ENCODE data around the gene CLPTM1L. TPM values are rescaled to one million over a fixed set of nuclear protein-coding genes. Genes with fewer than 3 reads are reported as not detected.
"Not testable (repeated sequence)": the region's sequence is repeated elsewhere in the genome, so short reads cannot be mapped to it uniquely, and the experiment has no call there.

Gene CLPTM1L
- total RNA-seq, 2 donors from 2014 or later, result 117 to 155 TPM

DNA sequence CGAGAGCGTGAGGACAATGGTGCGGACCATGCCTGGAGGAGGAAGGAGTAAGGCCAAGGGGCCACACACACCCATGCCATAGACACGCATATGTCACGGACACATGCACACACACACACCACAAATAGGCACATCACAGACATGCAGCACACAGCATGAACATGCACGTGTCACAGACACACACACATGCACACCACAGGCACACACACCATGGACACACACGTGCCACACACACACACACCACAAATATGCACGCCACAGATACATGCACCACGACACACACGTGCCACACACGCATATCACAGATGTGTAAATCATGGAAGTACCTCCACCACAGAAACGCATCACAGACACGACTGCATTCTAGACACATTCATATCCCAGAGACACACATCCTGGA is 66.7 kb downstream of the CLPTM1L start:
- Histone ChIP-seq H3K36me3 (no peaks in the 10 kb centered on the region), H3K4me1 (ENCODE audit: control insufficient read depth in 1 of 2, low read depth in 2 of 2) (no peaks in the 10 kb centered on the region), H3K9me3 (no peaks in the 10 kb centered on the region), H3K27ac (no peak overlapping the region), H3K27me3 (replicated peaks; ENCODE audit: insufficient read depth) (no peaks in the 10 kb centered on the region), H3K4me3 (no peak overlapping the region)
- TF ChIP-seq, protein P1, sequence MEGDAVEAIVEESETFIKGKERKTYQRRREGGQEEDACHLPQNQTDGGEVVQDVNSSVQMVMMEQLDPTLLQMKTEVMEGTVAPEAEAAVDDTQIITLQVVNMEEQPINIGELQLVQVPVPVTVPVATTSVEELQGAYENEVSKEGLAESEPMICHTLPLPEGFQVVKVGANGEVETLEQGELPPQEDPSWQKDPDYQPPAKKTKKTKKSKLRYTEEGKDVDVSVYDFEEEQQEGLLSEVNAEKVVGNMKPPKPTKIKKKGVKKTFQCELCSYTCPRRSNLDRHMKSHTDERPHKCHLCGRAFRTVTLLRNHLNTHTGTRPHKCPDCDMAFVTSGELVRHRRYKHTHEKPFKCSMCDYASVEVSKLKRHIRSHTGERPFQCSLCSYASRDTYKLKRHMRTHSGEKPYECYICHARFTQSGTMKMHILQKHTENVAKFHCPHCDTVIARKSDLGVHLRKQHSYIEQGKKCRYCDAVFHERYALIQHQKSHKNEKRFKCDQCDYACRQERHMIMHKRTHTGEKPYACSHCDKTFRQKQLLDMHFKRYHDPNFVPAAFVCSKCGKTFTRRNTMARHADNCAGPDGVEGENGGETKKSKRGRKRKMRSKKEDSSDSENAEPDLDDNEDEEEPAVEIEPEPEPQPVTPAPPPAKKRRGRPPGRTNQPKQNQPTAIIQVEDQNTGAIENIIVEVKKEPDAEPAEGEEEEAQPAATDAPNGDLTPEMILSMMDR (IDR thresholded peaks at IDR 0.05), result no peak
- DNase-seq (ENCODE audit: low spot score) (no peak), ATAC-seq (ENCODE audit: insufficient number of reproducible peaks, low FRiP score, low read depth) (no peak)

DNA sequence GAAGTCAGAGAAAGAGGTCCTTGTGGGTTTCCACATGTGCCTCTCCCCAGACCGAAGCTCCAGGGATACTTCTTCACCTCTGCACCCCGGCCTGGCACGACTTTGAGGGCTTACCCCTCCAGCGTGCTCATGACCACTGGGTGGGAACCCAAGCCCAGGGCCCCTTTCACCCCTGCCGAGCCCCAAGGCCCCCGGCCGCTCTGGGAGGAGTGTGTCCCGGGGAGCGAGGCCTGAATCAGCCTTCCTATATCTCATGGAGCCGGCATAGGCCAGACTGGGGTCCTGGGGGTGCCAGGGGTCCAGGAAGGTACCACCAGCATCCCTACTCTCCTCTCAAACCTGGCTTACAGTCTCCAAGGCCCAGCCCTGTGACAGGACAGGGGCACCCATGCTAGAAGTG is 67.1 kb downstream of the CLPTM1L start:
- Histone ChIP-seq H3K9me3 (no peaks in the 10 kb centered on the region), H3K36me3 (no peaks in the 10 kb centered on the region), H3K4me3 (no peak overlapping the region), H3K27me3 (replicated peaks; ENCODE audit: insufficient read depth) (no peaks in the 10 kb centered on the region), H3K27ac (no peak overlapping the region), H3K4me1 (ENCODE audit: control insufficient read depth in 1 of 2, low read depth in 2 of 2) (no peaks in the 10 kb centered on the region)
- ATAC-seq (ENCODE audit: insufficient number of reproducible peaks, low FRiP score, low read depth) (no peak), DNase-seq (ENCODE audit: low spot score) (no peak)
- TF ChIP-seq, protein P1 (IDR thresholded peaks at IDR 0.05), result no peak

DNA sequence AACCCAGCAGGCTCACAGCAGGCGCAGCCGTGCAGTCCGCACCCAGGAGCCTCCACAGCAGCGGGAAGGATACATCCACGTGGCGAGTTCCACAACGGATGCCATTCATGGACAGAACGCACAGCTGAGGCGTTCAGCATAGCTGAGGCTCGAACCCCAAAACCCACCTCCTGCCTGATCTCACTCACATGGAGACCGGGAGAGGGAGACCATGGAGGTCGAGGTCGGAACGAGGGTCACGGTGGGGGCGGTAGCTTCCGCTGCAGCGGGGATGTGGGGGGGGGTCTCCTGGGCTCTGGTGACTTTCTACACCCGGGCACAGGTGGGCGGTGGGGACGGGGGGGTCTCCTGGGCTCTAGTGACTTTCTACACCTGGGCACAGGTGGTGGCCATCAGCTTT is 67.6 kb downstream of the CLPTM1L start:
- H3K9me3 ChIP-seq, result no peaks in the 10 kb centered on the region
- no peaks in the 10 kb centered on the region for H3K27me3 ChIP-seq (replicated peaks; ENCODE audit: insufficient read depth)
- H3K4me1 ChIP-seq (ENCODE audit: control insufficient read depth in 1 of 2, low read depth in 2 of 2), result no peaks in the 10 kb centered on the region
- no peak overlapping the region for H3K27ac ChIP-seq
- TF ChIP-seq, protein P1 (IDR thresholded peaks at IDR 0.05), result no peak
- no peak for DNase-seq (ENCODE audit: low spot score)
- H3K36me3 ChIP-seq, result no peaks in the 10 kb centered on the region
- ATAC-seq (ENCODE audit: insufficient number of reproducible peaks, low FRiP score, low read depth), result no peak
- no peak overlapping the region for H3K4me3 ChIP-seq

DNA sequence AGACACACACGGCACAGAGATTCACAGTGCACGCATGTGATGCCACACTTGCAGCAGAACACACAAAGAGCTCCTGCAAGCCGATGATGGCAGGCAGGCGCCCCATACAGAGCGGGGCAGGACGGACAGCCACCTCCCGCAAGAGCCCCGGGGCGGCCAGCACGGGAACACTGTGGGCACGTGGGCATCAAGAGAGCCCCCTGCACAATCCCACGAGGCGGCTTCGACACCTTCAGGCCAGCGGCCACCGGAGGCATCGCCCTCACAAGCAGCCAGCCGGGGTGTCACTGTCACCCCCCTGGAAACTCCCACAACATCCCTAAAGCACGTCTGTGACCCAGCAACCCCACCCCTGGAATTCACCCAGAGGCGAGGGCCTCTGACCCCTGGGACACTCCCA is 68.0 kb downstream of the CLPTM1L start:
- no peak for ATAC-seq (ENCODE audit: insufficient number of reproducible peaks, low FRiP score, low read depth)
- Histone ChIP-seq H3K36me3 (no peaks in the 10 kb centered on the region), H3K4me3 (no peak overlapping the region), H3K27ac (no peak overlapping the region), H3K27me3 (replicated peaks; ENCODE audit: insufficient read depth) (no peaks in the 10 kb centered on the region), H3K9me3 (no peaks in the 10 kb centered on the region), H3K4me1 (ENCODE audit: control insufficient read depth in 1 of 2, low read depth in 2 of 2) (no peaks in the 10 kb centered on the region)
- no peak for DNase-seq (ENCODE audit: low spot score)
- TF ChIP-seq, protein P1 (IDR thresholded peaks at IDR 0.05), result no peak

DNA sequence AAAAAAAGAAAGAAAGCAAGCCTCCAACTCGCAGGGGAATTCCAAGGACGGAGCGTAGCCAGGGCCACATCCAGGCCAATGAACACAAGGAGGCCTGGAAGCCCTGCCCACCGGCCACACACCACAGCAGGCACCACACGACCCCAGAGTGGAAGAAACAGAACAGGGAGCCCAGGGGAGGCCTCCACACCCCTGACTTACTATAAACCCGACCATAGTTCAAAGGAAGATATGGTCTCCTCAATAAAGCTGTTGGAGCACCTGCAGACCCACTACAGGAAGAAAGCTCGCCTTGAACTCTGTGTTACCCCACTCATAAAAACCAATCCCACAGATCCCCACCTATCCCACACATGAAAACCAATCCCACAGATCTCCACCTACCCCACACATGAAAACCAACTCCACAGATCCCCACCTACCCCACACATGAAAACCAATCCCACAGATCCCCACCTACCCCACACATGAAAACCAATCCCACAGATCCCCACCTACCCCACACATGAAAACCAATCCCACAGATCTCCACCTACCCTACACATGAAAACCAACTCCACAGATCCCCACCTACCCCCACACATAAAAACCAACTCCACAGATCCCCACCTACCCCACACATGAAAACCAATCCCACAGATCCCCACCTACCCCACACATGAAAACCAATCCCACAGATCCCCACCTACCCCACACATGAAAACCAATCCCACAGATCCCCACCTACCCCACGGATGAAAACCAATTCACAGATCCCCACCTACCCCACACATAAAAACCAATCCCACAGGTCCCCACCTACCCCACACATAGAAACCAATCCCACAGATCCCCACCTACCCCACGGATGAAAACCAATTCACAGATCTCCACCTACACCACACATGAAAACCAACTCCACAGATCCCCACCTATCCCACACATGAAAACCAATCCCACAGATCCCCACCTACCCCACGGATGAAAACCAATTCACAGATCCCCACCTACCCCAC is 69.2 kb downstream of the CLPTM1L start:
- not testable (repeated sequence) for DNase-seq (ENCODE audit: low spot score); H3K4me1 ChIP-seq (ENCODE audit: control insufficient read depth in 1 of 2, low read depth in 2 of 2); H3K27me3 ChIP-seq (replicated peaks; ENCODE audit: insufficient read depth); H3K36me3 ChIP-seq; H3K27ac ChIP-seq; H3K9me3 ChIP-seq; H3K4me3 ChIP-seq; ATAC-seq (ENCODE audit: insufficient number of reproducible peaks, low FRiP score, low read depth)
